Measurements from ENCODE around the gene ENPP6.

The ENPP6 gene

GRCh38 chr4:184188443-184189400 lies 29.0 kb downstream of the ENPP6 start:
- no peak for DNase-seq

GRCh38 chr4:184177271-184177670 lies 40.4 kb downstream of the ENPP6 start:
- DNase-seq, result no peak

DNA sequence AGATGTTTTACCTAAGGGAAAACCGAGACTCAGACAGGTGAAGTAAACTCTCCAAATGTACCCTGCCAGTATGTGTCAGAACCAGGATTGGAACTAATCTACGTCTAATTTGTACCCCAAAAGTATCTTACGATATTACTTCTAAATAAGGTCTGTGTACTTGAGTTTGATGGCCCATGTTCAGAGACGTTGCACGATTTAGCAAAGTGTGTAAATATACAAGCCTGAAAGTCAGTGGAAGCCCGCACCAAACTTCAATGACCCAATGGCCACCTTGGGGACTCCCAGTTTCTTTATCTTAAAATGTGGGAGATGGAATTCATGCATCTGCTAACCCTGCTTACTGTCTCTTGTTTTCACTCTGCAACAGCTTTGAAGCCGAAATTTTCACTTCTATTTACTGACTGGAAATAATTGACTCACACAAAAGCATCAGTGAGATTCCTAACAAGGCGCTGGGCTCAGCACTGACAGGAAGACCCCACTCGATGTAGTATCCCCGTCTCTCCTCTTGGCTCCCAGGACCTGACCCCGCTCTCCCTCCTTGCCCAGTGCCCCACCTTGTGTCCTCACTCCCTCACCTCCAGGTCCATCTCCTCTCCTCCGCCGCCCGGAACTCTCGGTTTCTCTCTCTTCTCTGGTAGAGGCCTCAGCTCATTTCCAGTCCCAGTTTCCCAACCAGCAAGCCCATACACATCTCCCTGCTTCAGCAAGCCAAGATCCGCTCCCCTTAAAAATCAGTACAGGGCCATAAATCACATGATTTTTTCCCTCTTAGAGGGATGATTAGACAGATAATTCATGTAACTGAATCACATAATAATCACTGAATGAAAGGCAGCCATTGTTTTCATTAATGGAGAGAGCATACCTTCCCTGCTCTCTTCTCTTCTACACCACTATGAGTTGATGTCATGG lies 42.8 kb downstream of the ENPP6 start:
- no peak for DNase-seq

GRCh38 chr4:184171011-184171410 lies 46.7 kb downstream of the ENPP6 start:
- peak; percentile 66 for DNase-seq

DNA sequence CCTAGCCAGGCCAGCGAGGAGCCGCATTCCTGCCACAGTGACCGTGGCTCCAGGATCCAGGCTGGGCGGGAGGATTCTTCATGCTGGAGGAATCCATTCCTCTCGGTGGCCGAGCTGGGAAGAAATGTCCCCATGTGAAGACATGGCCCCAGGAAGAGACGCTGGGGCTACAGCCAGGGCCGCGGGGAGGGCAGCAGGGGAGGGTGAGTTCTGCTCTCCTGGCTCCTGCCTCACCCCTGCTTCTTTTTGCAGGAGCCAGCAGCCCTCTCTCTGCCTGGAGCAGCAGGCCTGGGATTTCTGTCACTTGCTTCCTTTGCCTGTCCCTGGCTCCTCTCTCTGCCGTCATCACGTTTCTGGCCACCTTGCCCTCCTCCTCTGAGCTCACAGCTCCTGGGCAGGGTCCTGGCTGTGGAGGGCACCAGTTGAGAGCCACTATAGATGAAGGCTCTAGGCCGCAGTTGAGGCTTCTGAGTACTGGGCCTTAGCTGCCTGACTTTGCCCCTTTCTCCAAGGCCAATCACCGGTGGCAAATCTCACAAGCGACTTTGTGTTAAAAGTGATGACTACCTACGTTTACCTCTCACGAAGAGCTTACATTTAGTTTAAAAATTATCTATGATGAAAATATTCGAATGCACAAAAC lies 48.3 kb downstream of the ENPP6 start:
- no peak for DNase-seq

GRCh38 chr4:184168406-184169019 lies 49.2 kb downstream of the ENPP6 start:
- DNase-seq, result no peak

- no peak for DNase-seq
Observed at GRCh38 chr4:184167576-184167975, 50.1 kb downstream of the ENPP6 start.

DNA sequence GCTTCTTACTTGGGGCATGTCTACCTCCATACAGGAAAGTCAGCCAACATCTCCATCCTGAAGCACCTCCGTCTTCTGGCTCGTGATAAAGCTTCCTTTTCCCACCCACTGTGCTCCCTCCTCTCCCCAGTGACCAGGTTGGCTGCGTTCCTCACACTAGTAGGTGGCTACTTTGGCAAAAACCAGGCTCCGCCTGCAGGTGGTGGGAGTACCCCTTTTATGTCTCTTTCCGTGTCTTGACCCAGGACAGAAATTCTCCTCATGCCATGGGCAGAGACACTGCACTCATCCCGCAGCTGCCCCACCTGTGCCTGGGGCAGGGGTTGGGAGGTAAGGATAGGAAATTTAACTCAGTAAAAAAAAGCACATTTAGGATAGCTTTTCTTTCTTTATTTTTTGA lies 50.9 kb downstream of the ENPP6 start:
- DNase-seq, result no peak

DNA sequence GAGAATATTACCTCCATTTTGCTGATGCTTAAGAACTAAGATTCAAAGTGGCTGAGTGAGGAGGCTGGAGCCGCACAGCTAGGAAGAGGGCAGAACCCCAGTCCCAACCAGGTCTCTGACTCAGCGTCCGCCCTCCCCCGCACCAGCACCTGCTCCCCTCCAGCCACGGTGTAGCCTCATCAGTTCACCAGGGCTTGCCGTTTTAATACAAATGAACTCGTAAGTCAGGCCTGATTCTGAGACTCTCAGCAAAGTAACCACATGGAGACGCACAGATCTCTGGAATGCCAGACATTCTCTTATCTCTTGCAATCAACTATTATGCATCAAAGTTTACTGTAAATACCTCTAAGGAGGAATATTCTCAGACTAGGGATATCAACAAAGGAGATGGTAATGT lies 52.4 kb downstream of the ENPP6 start:
- no peak for DNase-seq

- peak; percentile 3 for DNase-seq
Observed at GRCh38 chr4:184163813-184164212, 53.9 kb downstream of the ENPP6 start.

GRCh38 chr4:184162596-184162995 lies 55.1 kb downstream of the ENPP6 start:
- DNase-seq, result no peak

DNA sequence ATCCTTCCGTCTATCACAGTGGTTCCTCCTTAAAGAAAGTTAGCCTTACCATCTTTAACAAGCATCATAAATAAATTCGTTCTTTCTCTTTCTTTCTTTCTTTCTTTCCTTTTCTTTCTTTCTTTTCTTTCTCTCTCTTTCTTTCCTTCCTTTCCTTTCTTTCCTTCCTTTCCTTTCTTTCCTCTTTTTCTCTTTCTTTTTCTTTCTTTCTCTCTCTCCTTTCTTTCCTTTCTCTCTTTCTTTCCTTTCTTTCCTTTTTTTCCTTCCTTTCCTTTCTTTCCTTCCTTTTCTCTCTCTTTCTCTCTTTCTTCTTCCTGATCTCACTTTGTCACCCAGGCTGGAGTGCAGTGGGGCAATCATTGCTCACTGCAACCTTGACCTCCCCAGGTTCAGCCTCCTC lies 60.4 kb downstream of the ENPP6 start:
- DNase-seq, result no peak

- no peak for DNase-seq
Observed at GRCh38 chr4:184156163-184156920, 61.3 kb downstream of the ENPP6 start.

GRCh38 chr4:184154199-184154598 lies 63.5 kb downstream of the ENPP6 start:
- no peak for DNase-seq

DNA sequence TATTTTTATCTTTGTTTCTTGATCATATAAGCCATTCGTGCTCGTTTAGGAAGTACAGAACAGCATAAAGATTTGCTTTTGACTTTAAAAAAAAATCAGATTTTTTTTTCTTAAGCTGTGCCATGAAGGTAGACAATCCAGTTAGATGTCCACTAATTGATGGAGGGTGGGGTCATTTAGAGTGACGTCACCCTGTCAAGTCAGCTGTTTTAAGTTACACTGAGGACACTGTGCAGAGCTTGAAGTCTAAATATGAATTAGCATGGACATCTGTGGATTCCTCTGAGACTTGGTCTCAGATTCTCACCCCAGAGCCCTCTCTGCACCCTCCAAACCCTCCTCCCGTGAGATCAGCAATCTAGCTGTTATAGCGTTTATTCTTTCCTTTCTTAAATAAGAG lies 63.9 kb downstream of the ENPP6 start:
- no peak for DNase-seq

- no peak for DNase-seq
Observed at GRCh38 chr4:184151988-184152485, 65.6 kb downstream of the ENPP6 start.

GRCh38 chr4:184150102-184150839 lies 67.4 kb downstream of the ENPP6 start:
- DNase-seq, result no peak

DNA sequence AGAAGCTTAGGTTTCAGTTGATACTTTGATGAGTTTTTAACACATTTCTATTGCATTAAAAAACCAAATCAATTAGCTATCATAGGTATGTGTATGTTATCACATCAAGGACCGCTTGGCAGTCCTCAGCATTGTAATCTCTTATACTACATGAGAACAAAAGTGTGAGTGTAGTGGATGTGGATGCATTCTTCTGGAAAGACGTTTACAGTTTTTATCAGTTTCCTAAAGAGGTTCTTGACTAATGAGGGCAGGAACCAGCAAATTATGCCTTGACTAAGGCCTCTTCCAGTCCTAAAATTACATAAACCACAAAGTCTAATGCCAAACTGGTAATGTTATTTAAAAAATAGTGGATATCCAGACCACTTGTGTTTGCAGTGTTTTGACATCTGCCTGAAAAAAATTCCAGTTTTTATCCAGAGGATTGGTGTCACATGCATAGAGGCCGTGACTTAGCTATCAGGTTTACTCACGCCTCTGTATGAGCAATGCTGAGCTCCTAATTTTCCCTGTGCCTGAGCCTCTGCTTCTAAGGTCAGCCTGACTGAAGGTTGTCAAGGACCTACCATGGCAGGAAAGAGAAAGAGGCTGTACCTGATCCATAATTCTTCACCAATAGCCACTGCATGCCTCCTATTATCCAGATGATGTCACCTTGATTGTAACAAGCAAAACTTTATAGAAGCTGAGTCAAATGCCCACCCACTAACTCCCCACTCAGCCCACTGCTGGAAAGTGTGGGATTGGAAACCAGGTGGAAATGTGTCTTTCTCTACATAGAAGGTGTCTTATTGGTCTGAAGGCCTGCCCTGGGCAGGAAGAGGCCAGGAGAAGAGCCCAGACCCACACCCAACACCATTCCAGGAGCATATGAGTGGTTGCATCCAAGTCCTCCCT lies 68.7 kb downstream of the ENPP6 start:
- no peak for DNase-seq

DNA sequence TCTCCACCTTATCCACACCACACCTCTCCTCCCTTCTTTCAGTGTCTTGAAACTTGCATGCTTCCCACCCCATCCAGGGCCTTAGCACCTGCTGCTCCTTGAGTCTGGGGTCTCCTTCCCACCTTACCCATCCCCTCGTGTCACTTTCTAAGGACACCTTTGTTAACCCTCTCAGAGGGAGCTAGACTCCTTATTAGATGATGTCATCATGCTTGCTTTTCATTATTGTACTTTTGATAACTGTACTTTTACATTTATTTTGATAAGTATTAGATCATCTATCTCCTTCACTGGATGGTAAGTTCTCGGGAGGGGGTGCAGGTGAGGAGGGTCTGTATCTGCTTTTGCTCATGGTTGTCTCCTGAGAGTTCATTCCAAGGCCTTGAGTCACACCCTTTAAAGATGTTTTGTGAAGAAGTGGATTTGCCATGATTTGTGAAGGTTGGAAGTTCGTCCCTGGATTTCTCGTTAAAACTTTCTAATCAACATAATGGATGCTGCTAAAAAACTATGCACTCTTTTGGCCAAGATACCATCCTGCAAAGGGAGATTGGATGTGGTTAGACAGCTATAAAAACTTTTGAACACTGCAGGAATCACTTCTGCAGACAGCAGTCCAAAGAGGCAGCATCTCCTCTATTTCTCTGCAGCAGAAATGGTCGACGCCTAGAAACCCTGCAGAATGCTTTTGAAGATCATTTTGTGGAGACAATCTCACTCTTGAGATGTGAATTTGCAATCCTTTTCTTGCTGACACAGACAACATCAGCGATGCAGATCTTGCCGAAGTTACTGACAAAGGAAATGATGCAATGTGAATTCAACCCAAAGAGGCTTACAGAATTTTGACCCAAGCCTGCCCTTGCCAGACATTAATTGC lies 69.6 kb downstream of the ENPP6 start:
- DNase-seq, result no peak

Measured in NCI-H345 (cell line).